NAMALWA (cell line): Measurements from ENCODE around the gene MAN1B1.
"Not testable (repeated sequence)": the region's sequence is repeated elsewhere in the genome, so short reads cannot be mapped to it uniquely, and the experiment has no call there.

Source experiments
- DNase-seq: peaks from one replicate; pipeline ENCODE4 v3.0.0-alpha.2; 2015; ENCODE audit warnings: low spot score

MAN1B1 gene

GRCh38 chr9:137111788-137112563 is 25.2 kb downstream of the MAN1B1 start:
- no peak for DNase-seq

GRCh38 chr9:137112564-137113384 is 26.0 kb downstream of the MAN1B1 start:
- DNase-seq: no peak

- DNase-seq: no peak
Observed at GRCh38 chr9:137113385-137114159, 26.8 kb downstream of the MAN1B1 start.

- DNase-seq: no peak
Observed at GRCh38 chr9:137114220-137114612, 27.4 kb downstream of the MAN1B1 start.

GRCh38 chr9:137114613-137115393 is 28.0 kb downstream of the MAN1B1 start, which contains the start of gene DPP7:
DPP7 (minus strand) TSS chr9:137114733; CDS start chr9:137114713, 20 bp downstream.
- DNase-seq: peak; percentile 79

- DNase-seq: no peak
Observed at GRCh38 chr9:137115394-137116026, 28.7 kb downstream of the MAN1B1 start.

- no peak for DNase-seq
Observed at GRCh38 chr9:137116027-137116507, 29.3 kb downstream of the MAN1B1 start.

- DNase-seq: no peak
Observed at GRCh38 chr9:137116728-137117127, 29.9 kb downstream of the MAN1B1 start.

GRCh38 chr9:137117269-137117731 is 30.5 kb downstream of the MAN1B1 start:
- DNase-seq: no peak

- not testable (repeated sequence) for DNase-seq
Observed at GRCh38 chr9:137118092-137118603, 31.4 kb downstream of the MAN1B1 start.

- DNase-seq: peak; percentile 81
Observed at GRCh38 chr9:137121927-137122795, 35.4 kb downstream of the MAN1B1 start.

GRCh38 chr9:137122796-137123467 is 36.1 kb downstream of the MAN1B1 start:
- DNase-seq: not testable (repeated sequence)

- DNase-seq: peak; percentile 62
Observed at GRCh38 chr9:137123468-137123837, 36.7 kb downstream of the MAN1B1 start.

- DNase-seq: not testable (repeated sequence)
Observed at GRCh38 chr9:137123952-137124462, 37.2 kb downstream of the MAN1B1 start.

- DNase-seq: no peak
Observed at GRCh38 chr9:137126786-137127185, 40.0 kb downstream of the MAN1B1 start.

GRCh38 chr9:137127301-137128157 is 40.7 kb downstream of the MAN1B1 start:
- peak; percentile 86 for DNase-seq

GRCh38 chr9:137128158-137128861 is 41.5 kb downstream of the MAN1B1 start:
- DNase-seq: peak; percentile 65
